Subcutaneous adipose tissue (tissue), 4 donors: Measurements from ENCODE around the gene MFRP. TPM values are rescaled to one million over a fixed set of nuclear protein-coding genes. Genes with fewer than 3 reads are reported as not detected.

Experiments used
- CTCF ChIP-seq: fragments of 450-650 bp; IDR thresholded peaks from one replicate; pipeline ENCODE4 v1.5.1; 2016; ENCODE audit warnings: low read depth, mild to moderate bottlenecking, control low read depth, antibody characterized with exemption, moderate library complexity
- total RNA-seq, 4 donors: library from RNA; depleted of rRNA; stranded (reverse); fragments of >200 nt; gene quantifications; one replicate each; pipeline ENCODE4 v1.1.0, GENCODE V29; 2016

Gene MFRP
- total RNA-seq, 4 donors from 2014 or later: not detected

GRCh38 chr11:119306373-119306890 is 40.1 kb downstream of the MFRP start:
- TF ChIP-seq CTCF: no peak

- no peak for TF ChIP-seq CTCF
Observed at GRCh38 chr11:119305556-119306372, 40.7 kb downstream of the MFRP start.

GRCh38 chr11:119303227-119303718 is 43.2 kb downstream of the MFRP start:
- no peak for TF ChIP-seq CTCF

- no peak for TF ChIP-seq CTCF
Observed at GRCh38 chr11:119300198-119300964, 46.1 kb downstream of the MFRP start.

- no peak for TF ChIP-seq CTCF
Observed at GRCh38 chr11:119299416-119299815, 47.1 kb downstream of the MFRP start.

- TF ChIP-seq CTCF: no peak
Observed at GRCh38 chr11:119298726-119299125, 47.8 kb downstream of the MFRP start.

- no peak for TF ChIP-seq CTCF
Observed at GRCh38 chr11:119297938-119298337, 48.6 kb downstream of the MFRP start.
